ENCODE results near the gene PNKP.

PNKP gene

DNA sequence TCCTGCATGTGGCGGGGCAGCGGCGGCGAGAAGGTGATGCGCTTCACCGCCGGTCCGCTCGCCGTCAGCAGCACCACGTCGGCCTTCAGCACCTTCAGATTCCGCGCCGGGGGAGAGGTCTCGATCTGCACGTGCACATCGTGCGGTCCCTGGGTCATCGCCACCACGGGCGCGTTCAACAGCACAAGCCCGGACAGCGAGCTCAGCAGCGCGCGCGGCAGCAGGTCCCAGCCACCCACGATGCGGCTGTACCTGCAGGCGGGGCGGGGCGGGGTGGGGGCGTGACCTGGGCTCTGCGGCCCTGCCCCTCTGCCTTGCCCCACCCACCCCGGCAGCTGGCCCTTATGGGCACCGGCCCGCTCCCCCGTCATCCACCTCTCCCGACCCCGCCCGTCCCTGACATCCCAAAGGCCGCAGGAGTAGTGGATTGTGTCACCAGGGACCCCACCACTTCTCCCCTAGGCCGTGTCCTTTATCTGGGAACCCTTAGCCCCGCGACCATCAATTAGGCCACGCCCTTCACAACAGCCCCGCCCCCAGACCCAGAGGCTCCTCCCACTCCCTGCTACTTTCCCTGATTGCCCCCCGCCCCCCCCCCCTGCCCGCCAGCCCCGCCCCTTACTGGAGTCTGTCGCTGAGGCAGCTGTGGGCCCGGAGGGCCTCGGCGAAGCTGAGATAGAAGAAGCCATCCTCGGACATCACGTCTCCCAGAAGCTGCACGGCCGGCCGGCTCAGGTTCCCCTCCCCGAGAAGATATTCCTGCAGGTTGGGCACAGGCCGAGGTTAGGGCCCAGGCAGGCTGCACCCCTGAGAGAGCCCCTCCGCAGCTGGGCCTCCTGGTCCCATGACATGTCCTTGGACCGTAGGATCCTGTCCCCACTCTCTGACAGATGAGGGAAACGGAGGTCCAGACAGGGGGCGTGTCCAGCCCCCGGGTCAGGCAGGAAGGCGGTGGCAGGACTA, 23.3 kb upstream of the PNKP start:
- Histone ChIP-seq H3K4me1 (ENCODE audit: control insufficient read depth in 2 of 2, insufficient read depth in 2 of 2, low read length in 2 of 2) (peaks cover 4 to 6% of the 10 kb centered on the region in 2 donors), H3K9me3 (ENCODE audit: control insufficient read depth in 2 of 2, low read length in 2 of 2) (no peaks in the 10 kb centered on the region), H3K4me3 (ENCODE audit: low read length in 2 of 2) (peak overlapping the region; percentile 19 to 44), H3K27ac (ENCODE audit: low read depth in 2 of 2, low read length in 2 of 2) (no peak overlapping the region), H3K36me3 (ENCODE audit: control insufficient read depth in 2 of 2, insufficient read depth in 2 of 2, low read length in 2 of 2) (no peaks in the 10 kb centered on the region), H3K27me3 (ENCODE audit: control insufficient read depth in 2 of 2, insufficient read depth in 2 of 2, low read length in 2 of 2) (no peaks in the 10 kb centered on the region), H3K9ac (ENCODE audit: low read depth in 1 of 2, low read length in 2 of 2) (no peak overlapping the region)

- Histone ChIP-seq H3K4me1 (ENCODE audit: control insufficient read depth in 2 of 2, insufficient read depth in 2 of 2, low read length in 2 of 2) (peaks cover 4 to 6% of the 10 kb centered on the region in 2 donors), H3K36me3 (ENCODE audit: control insufficient read depth in 2 of 2, insufficient read depth in 2 of 2, low read length in 2 of 2) (peaks cover 1 to 2% of the 10 kb centered on the region in 2 donors), H3K27me3 (ENCODE audit: control insufficient read depth in 2 of 2, insufficient read depth in 2 of 2, low read length in 2 of 2) (no peaks in the 10 kb centered on the region), H3K9me3 (ENCODE audit: control insufficient read depth in 2 of 2, low read length in 2 of 2) (no peaks in the 10 kb centered on the region), H3K9ac (ENCODE audit: low read depth in 1 of 2, low read length in 2 of 2) (peak overlapping the region in 1 of 2 donors; percentile 17), H3K4me3 (ENCODE audit: low read length in 2 of 2) (peak overlapping the region; percentile 19 to 44), H3K27ac (ENCODE audit: low read depth in 2 of 2, low read length in 2 of 2) (no peak overlapping the region)
These were observed 22.4 kb upstream of the PNKP start for GRCh38 chr19:49889687-49890348.

- Histone ChIP-seq H3K27ac (ENCODE audit: low read depth in 2 of 2, low read length in 2 of 2) (no peak overlapping the region), H3K9me3 (ENCODE audit: control insufficient read depth in 2 of 2, low read length in 2 of 2) (no peaks in the 10 kb centered on the region), H3K36me3 (ENCODE audit: control insufficient read depth in 2 of 2, insufficient read depth in 2 of 2, low read length in 2 of 2) (peaks cover 8% of the 10 kb centered on the region in 2 donors), H3K4me3 (ENCODE audit: low read length in 2 of 2) (no peak overlapping the region), H3K9ac (ENCODE audit: low read depth in 1 of 2, low read length in 2 of 2) (no peak overlapping the region), H3K27me3 (ENCODE audit: control insufficient read depth in 2 of 2, insufficient read depth in 2 of 2, low read length in 2 of 2) (no peaks in the 10 kb centered on the region), H3K4me1 (ENCODE audit: control insufficient read depth in 2 of 2, insufficient read depth in 2 of 2, low read length in 2 of 2) (peaks cover 4 to 6% of the 10 kb centered on the region in 2 donors)
These were observed 21.8 kb upstream of the PNKP start for GRCh38 chr19:49889038-49889686.

DNA sequence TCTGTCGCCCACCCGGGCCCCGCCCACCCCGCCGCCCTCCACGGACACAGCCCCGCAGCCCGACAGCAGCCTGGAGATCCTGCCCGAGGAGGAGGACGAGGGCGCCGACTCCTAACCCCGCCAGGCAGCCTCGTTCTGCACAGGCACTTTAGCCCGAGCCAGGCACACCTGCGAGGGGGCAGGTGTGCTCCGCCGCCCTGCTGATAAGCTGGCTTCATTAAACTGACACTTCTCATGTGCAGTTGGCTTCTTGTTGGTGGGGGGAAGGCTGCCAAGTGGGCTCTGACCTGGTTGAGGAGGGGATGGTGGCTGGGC, 21.1 kb upstream of the PNKP start:
- H3K4me3 ChIP-seq (ENCODE audit: low read length in 2 of 2) = no peak overlapping the region
- H3K9me3 ChIP-seq (ENCODE audit: control insufficient read depth in 2 of 2, low read length in 2 of 2) = no peaks in the 10 kb centered on the region
- no peak overlapping the region for H3K27ac ChIP-seq (ENCODE audit: low read depth in 2 of 2, low read length in 2 of 2)
- H3K9ac ChIP-seq (ENCODE audit: low read depth in 1 of 2, low read length in 2 of 2) = no peak overlapping the region
- peaks cover 15% of the 10 kb centered on the region in 2 donors for H3K36me3 ChIP-seq (ENCODE audit: control insufficient read depth in 2 of 2, insufficient read depth in 2 of 2, low read length in 2 of 2)
- H3K27me3 ChIP-seq (ENCODE audit: control insufficient read depth in 2 of 2, insufficient read depth in 2 of 2, low read length in 2 of 2) = no peaks in the 10 kb centered on the region
- H3K4me1 ChIP-seq (ENCODE audit: control insufficient read depth in 2 of 2, insufficient read depth in 2 of 2, low read length in 2 of 2) = peaks cover 4 to 6% of the 10 kb centered on the region in 2 donors

DNA sequence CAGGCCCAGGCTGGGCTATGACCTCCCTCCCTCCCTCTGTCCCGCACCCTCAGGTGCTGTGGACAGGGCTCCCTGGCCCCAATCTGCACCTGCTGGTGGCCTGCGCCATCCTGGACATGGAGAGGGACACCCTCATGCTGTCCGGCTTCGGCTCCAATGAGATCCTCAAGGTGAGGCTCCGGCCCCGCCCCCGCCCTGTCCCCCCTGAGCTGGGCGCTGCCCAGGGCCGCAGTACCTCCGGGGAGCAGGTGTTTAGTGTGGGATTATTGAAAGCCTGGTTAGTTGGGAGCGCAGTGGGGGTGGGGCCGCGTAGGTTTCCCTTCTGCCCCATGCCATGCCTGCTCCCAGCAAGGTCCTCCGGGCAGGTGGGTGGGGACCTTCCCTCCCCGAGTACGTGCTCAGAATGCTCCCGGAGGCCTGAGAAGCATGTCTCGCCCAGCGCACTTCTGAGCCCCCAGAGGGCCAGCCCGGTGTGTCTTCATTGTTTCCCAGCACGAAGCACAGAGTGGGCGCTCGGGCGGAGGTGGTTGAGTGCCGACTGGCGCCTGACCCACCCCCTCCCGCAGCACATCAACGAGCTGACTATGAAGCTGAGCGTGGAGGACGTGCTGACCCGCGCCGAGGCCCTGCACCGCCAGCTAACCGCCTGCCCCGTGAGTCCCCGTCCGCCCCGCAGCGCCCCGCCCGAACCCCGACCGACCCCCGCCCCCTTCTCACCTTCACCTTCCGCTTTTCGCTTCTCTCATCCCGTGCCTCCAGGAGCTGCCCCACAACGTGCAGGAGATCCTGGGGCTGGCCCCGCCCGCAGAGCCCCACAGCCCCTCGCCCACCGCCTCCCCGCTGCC, 20.5 kb upstream of the PNKP start:
- no peak overlapping the region for H3K4me3 ChIP-seq (ENCODE audit: low read length in 2 of 2)
- H3K4me1 ChIP-seq (ENCODE audit: control insufficient read depth in 2 of 2, insufficient read depth in 2 of 2, low read length in 2 of 2) = peaks cover 4 to 6% of the 10 kb centered on the region in 2 donors
- no peak overlapping the region for H3K27ac ChIP-seq (ENCODE audit: low read depth in 2 of 2, low read length in 2 of 2)
- H3K27me3 ChIP-seq (ENCODE audit: control insufficient read depth in 2 of 2, insufficient read depth in 2 of 2, low read length in 2 of 2) = no peaks in the 10 kb centered on the region
- peaks cover 21% of the 10 kb centered on the region in 2 donors for H3K36me3 ChIP-seq (ENCODE audit: control insufficient read depth in 2 of 2, insufficient read depth in 2 of 2, low read length in 2 of 2)
- no peak overlapping the region for H3K9ac ChIP-seq (ENCODE audit: low read depth in 1 of 2, low read length in 2 of 2)
- no peaks in the 10 kb centered on the region for H3K9me3 ChIP-seq (ENCODE audit: control insufficient read depth in 2 of 2, low read length in 2 of 2)

GRCh38 chr19:49887037-49887664, 19.8 kb upstream of the PNKP start:
- Histone ChIP-seq H3K4me1 (ENCODE audit: control insufficient read depth in 2 of 2, insufficient read depth in 2 of 2, low read length in 2 of 2) (peaks cover 4 to 6% of the 10 kb centered on the region in 2 donors), H3K9ac (ENCODE audit: low read depth in 1 of 2, low read length in 2 of 2) (no peak overlapping the region), H3K27me3 (ENCODE audit: control insufficient read depth in 2 of 2, insufficient read depth in 2 of 2, low read length in 2 of 2) (no peaks in the 10 kb centered on the region), H3K36me3 (ENCODE audit: control insufficient read depth in 2 of 2, insufficient read depth in 2 of 2, low read length in 2 of 2) (peaks cover 28% of the 10 kb centered on the region in 2 donors), H3K27ac (ENCODE audit: low read depth in 2 of 2, low read length in 2 of 2) (no peak overlapping the region), H3K9me3 (ENCODE audit: control insufficient read depth in 2 of 2, low read length in 2 of 2) (no peaks in the 10 kb centered on the region), H3K4me3 (ENCODE audit: low read length in 2 of 2) (no peak overlapping the region)

- no peak overlapping the region for H3K9ac ChIP-seq (ENCODE audit: low read depth in 1 of 2, low read length in 2 of 2)
- peaks cover 49 to 50% of the 10 kb centered on the region in 2 donors for H3K36me3 ChIP-seq (ENCODE audit: control insufficient read depth in 2 of 2, insufficient read depth in 2 of 2, low read length in 2 of 2)
- H3K27ac ChIP-seq (ENCODE audit: low read depth in 2 of 2, low read length in 2 of 2) = no peak overlapping the region
These were observed 17.4 kb upstream of the PNKP start for GRCh38 chr19:49884760-49885159.

DNA sequence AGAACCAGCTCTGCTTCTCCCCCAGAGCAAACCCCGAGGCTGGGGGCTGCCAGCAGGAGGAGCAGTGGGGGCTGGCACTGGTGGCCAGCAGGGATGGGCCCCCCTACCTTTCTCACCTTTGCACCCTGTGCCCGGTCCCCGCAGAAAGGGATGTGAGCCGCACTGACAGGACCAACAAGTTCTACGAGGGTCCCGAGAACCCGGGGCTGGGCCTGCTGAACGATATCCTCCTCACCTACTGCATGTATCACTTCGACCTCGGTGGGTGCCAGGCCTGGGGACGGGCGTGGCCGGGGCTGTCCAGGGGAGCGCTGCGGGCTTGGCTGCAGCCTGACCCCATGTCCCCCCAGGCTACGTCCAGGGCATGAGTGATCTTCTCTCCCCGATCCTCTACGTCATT, 16.7 kb upstream of the PNKP start:
- no peak overlapping the region for H3K4me3 ChIP-seq (ENCODE audit: low read length in 2 of 2)
- no peaks in the 10 kb centered on the region for H3K4me1 ChIP-seq (ENCODE audit: control insufficient read depth in 2 of 2, insufficient read depth in 2 of 2, low read length in 2 of 2)
- no peak overlapping the region for H3K27ac ChIP-seq (ENCODE audit: low read depth in 2 of 2, low read length in 2 of 2)
- no peaks in the 10 kb centered on the region for H3K9me3 ChIP-seq (ENCODE audit: control insufficient read depth in 2 of 2, low read length in 2 of 2)
- H3K9ac ChIP-seq (ENCODE audit: low read depth in 1 of 2, low read length in 2 of 2) = no peak overlapping the region
- no peaks in the 10 kb centered on the region for H3K27me3 ChIP-seq (ENCODE audit: control insufficient read depth in 2 of 2, insufficient read depth in 2 of 2, low read length in 2 of 2)
- peaks cover 54% of the 10 kb centered on the region in 2 donors for H3K36me3 ChIP-seq (ENCODE audit: control insufficient read depth in 2 of 2, insufficient read depth in 2 of 2, low read length in 2 of 2)

More at GRCh38 chr19:49884760-49885159, 17.4 kb upstream of the PNKP start:
- Histone ChIP-seq H3K9me3 (ENCODE audit: control insufficient read depth in 2 of 2, low read length in 2 of 2) (no peaks in the 10 kb centered on the region), H3K27me3 (ENCODE audit: control insufficient read depth in 2 of 2, insufficient read depth in 2 of 2, low read length in 2 of 2) (no peaks in the 10 kb centered on the region), H3K4me3 (ENCODE audit: low read length in 2 of 2) (no peak overlapping the region), H3K4me1 (ENCODE audit: control insufficient read depth in 2 of 2, insufficient read depth in 2 of 2, low read length in 2 of 2) (peaks cover 0 to under 1% of the 10 kb centered on the region in 2 donors)

DNA sequence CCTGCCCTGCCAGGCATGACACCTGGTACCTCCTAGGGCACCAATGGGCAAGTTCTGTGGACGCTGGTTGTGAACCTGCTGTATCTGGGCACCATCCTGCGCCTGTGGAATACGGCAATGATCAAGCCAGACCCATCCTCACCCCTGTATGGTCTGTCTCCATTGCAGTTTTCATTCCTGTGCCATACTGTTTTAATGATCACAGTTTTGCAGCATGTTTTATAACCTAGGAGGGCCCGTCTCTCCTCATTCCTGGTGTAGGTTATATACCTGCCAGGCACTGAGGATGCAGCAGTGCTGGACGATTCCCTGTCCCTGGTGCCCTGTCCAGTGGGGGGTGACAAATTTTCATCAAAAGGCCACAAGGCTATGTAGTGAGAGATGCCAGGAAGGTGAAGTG, 15.7 kb upstream of the PNKP start:
- Histone ChIP-seq H3K4me3 (ENCODE audit: low read length in 2 of 2) (no peak overlapping the region), H3K9ac (ENCODE audit: low read depth in 1 of 2, low read length in 2 of 2) (no peak overlapping the region), H3K36me3 (ENCODE audit: control insufficient read depth in 2 of 2, insufficient read depth in 2 of 2, low read length in 2 of 2) (peaks cover 56 to 59% of the 10 kb centered on the region in 2 donors)

More for the DNA sequence above, 15.7 kb upstream of the PNKP start:
- no peaks in the 10 kb centered on the region for H3K9me3 ChIP-seq (ENCODE audit: control insufficient read depth in 2 of 2, low read length in 2 of 2)
- no peak overlapping the region for H3K27ac ChIP-seq (ENCODE audit: low read depth in 2 of 2, low read length in 2 of 2)
- H3K4me1 ChIP-seq (ENCODE audit: control insufficient read depth in 2 of 2, insufficient read depth in 2 of 2, low read length in 2 of 2) = peaks cover 5 to 9% of the 10 kb centered on the region in 2 donors
- no peaks in the 10 kb centered on the region for H3K27me3 ChIP-seq (ENCODE audit: control insufficient read depth in 2 of 2, insufficient read depth in 2 of 2, low read length in 2 of 2)

Measured in mucosa of rectum (tissue), 2 donors.